H9 (cell line): ENCODE measurements around the gene CHDH. TPM values are rescaled to one million over a fixed set of nuclear protein-coding genes. Genes with fewer than 3 reads are reported as not detected.

Experiments used
- DNase-seq: peaks from one replicate; pipeline ENCODE4 v3.0.0-alpha.2; 2017
- H2AFZ ChIP-seq: one replicate; pipeline ENCODE4 v1.6.1; 2013; ENCODE audit warnings: mild to moderate bottlenecking, low read length, control low read depth, moderate library complexity
- H2AK5ac ChIP-seq: 2 replicates; pipeline ENCODE4 v1.6.1; 2013; ENCODE audit warnings: low read length, control low read depth, mixed read lengths; ENCODE audit not compliant: insufficient read length
- H2BK120ac ChIP-seq: one replicate; pipeline ENCODE4 v1.6.1; 2013; ENCODE audit warnings: low read depth, mild to moderate bottlenecking, low read length, control low read depth, inconsistent platforms; ENCODE audit not compliant: poor library complexity, severe bottlenecking
- H2BK12ac ChIP-seq: 2 replicates; pipeline ENCODE4 v1.6.1; 2013; ENCODE audit warnings: low read length, control low read depth, mixed read lengths, low read depth; ENCODE audit not compliant: insufficient read length
- H2BK15ac ChIP-seq: 2 replicates; pipeline ENCODE4 v1.6.1; 2013; ENCODE audit warnings: low read depth, low read length, control low read depth
- H2BK20ac ChIP-seq: one replicate; pipeline ENCODE4 v1.6.1; 2013; ENCODE audit warnings: low read depth, mild to moderate bottlenecking, low read length, control low read depth, inconsistent platforms; ENCODE audit not compliant: poor library complexity, severe bottlenecking
- H2BK5ac ChIP-seq: 2 replicates; pipeline ENCODE4 v1.6.1; 2013; ENCODE audit warnings: low read length, control low read depth, mixed read lengths; ENCODE audit not compliant: insufficient read length
- H3K14ac ChIP-seq: 2 replicates; pipeline ENCODE4 v1.6.1; 2013; ENCODE audit warnings: low read length, control low read depth; ENCODE audit not compliant: insufficient read depth
- H3K18ac ChIP-seq: 2 replicates; pipeline ENCODE4 v1.6.1; 2013; ENCODE audit warnings: low read depth, mild to moderate bottlenecking, mixed read lengths, low read length, control low read depth; ENCODE audit not compliant: insufficient read length
- H3K23ac ChIP-seq: 2 replicates; pipeline ENCODE4 v1.6.1; 2013; ENCODE audit warnings: low read length, control low read depth, mixed read lengths, low read depth; ENCODE audit not compliant: insufficient read length
- H3K23me2 ChIP-seq: 2 replicates; pipeline ENCODE4 v1.6.1; 2013; ENCODE audit warnings: low read depth, mild to moderate bottlenecking, mixed read lengths, low read length, control low read depth; ENCODE audit not compliant: insufficient read length, poor library complexity, severe bottlenecking
- H3K27ac ChIP-seq: 2 replicates; pipeline ENCODE4 v1.5.1; 2013; ENCODE audit warnings: low read length, control low read depth, mixed read lengths, low read depth; ENCODE audit not compliant: insufficient read length
- H3K27me3 ChIP-seq: 2 replicates; pipeline ENCODE4 v1.6.1; 2013; ENCODE audit warnings: low read length, control low read depth, inconsistent platforms; ENCODE audit not compliant: insufficient read depth
- H3K4ac ChIP-seq: 2 replicates; pipeline ENCODE4 v1.6.1; 2013; ENCODE audit warnings: low read depth, mild to moderate bottlenecking, control low read depth, inconsistent platforms, low read length, moderate library complexity
- H3K4me1 ChIP-seq: 2 replicates; pipeline ENCODE4 v1.6.1; 2013; ENCODE audit warnings: low read length, control low read depth, inconsistent platforms; ENCODE audit not compliant: insufficient read depth
- H3K4me2 ChIP-seq: 2 replicates; pipeline ENCODE4 v1.6.1; 2013; ENCODE audit warnings: low read length, control low read depth, mixed read lengths; ENCODE audit not compliant: insufficient read length, insufficient read depth
- H3K56ac ChIP-seq: 2 replicates; pipeline ENCODE4 v1.6.1; 2013; ENCODE audit warnings: low read depth, mild to moderate bottlenecking, mixed read lengths, low read length, control low read depth; ENCODE audit not compliant: insufficient read length
- H3K79me1 ChIP-seq: 2 replicates; pipeline ENCODE4 v1.6.1; 2013; ENCODE audit warnings: low read depth, mild to moderate bottlenecking, moderate library complexity, low read length, control low read depth, inconsistent platforms; ENCODE audit not compliant: insufficient read depth, poor library complexity, severe bottlenecking
- H3K79me2 ChIP-seq: 2 replicates; pipeline ENCODE4 v1.6.1; 2013; ENCODE audit warnings: low read length, control low read depth, inconsistent platforms; ENCODE audit not compliant: insufficient read depth
- H3K9ac ChIP-seq: 2 replicates; pipeline ENCODE4 v1.6.1; 2013; ENCODE audit warnings: low read length, control low read depth, mixed read lengths; ENCODE audit not compliant: insufficient read length; ENCODE audit errors: extremely low read depth
- H3K9me3 ChIP-seq: one replicate; pipeline ENCODE4 v1.6.1; 2013; ENCODE audit warnings: low read depth, low read length, inconsistent platforms; ENCODE audit not compliant: control insufficient read depth
- H3T11ph ChIP-seq: one replicate; pipeline ENCODE4 v1.6.1; 2013; ENCODE audit warnings: mild to moderate bottlenecking, low read length, control low read depth, inconsistent platforms
- H4K20me1 ChIP-seq: one replicate; pipeline ENCODE4 v1.6.1; 2013; ENCODE audit not compliant: control insufficient read depth, insufficient read length, insufficient read depth
- H4K5ac ChIP-seq: 2 replicates; pipeline ENCODE4 v1.6.1; 2013; ENCODE audit warnings: low read depth, mild to moderate bottlenecking, mixed read lengths, low read length, control low read depth; ENCODE audit not compliant: insufficient read length
- H4K8ac ChIP-seq: replicated peaks from 2 replicates; pipeline ENCODE4 v1.6.1; 2013; ENCODE audit warnings: low read length, control low read depth, mixed read lengths, low read depth; ENCODE audit not compliant: insufficient read length
- H4K91ac ChIP-seq: 2 replicates; pipeline ENCODE4 v1.6.1; 2013; ENCODE audit warnings: low read depth, mild to moderate bottlenecking, moderate library complexity, mixed read lengths, low read length, control low read depth; ENCODE audit not compliant: insufficient read length
- H3K27ac Mint-ChIP-seq, 3 experiments: 2 replicates in 2 of 3; 3 replicates in 1 of 3; pipeline ENCODE4 v1.8.0; 2020 to 2021; ENCODE audit warnings: mixed read lengths in 3 of 3, mild to moderate bottlenecking in 1 of 3, moderate library complexity in 1 of 3
- H3K27me3 Mint-ChIP-seq: 2 replicates; pipeline ENCODE4 v1.8.0; 2021; ENCODE audit warnings: low read depth, mild to moderate bottlenecking, moderate library complexity, mixed read lengths
- H3K36me3 Mint-ChIP-seq, 3 experiments: 2 replicates in 2 of 3; 3 replicates in 1 of 3; pipeline ENCODE4 v1.8.0; 2020 to 2021; ENCODE audit warnings: low read depth in 3 of 3, mixed read lengths in 3 of 3; ENCODE audit not compliant: insufficient read depth in 1 of 3
- H3K4me1 Mint-ChIP-seq, 2 experiments: 2 replicates each; pipeline ENCODE4 v1.8.0; 2020; ENCODE audit warnings: mixed read lengths in 2 of 2
- H3K4me3 Mint-ChIP-seq, 2 experiments: 2 replicates in 1 of 2; 3 replicates in 1 of 2; pipeline ENCODE4 v1.8.0; 2020 to 2021; ENCODE audit warnings: mild to moderate bottlenecking in 2 of 2, mixed read lengths in 2 of 2, moderate library complexity in 1 of 2
- H3K9me3 Mint-ChIP-seq, 2 experiments: 2 replicates in 1 of 2; 3 replicates in 1 of 2; pipeline ENCODE4 v1.8.0; 2020; ENCODE audit warnings: mild to moderate bottlenecking in 2 of 2, mixed read lengths in 2 of 2, moderate library complexity in 1 of 2
- CTCF ChIP-seq: fragments of 200-600 bp; sonication (generic); conservative IDR thresholded peaks from 3 replicates; pipeline ENCODE4 v1.8.0; 2021; ENCODE audit warnings: antibody characterized with exemption, mild to moderate bottlenecking
- WGBS: extraction: QIAGEN DNeasy Blood & Tissue Kit; methylation state at CpG from one replicate; pipeline ENCODE4 v1.1.7; 2013; ENCODE audit warnings: missing lambda C conversion rate, low lambda C conversion rate, mixed read lengths; ENCODE audit not compliant: insufficient read length; ENCODE audit errors: extremely low coverage; 5-methylcytosine and 5-hydroxymethylcytosine counted together
- total RNA-seq: library from RNA; stranded (reverse); gene quantifications from 2 replicates; pipeline ENCODE4 v1.2.1, GENCODE V29; 2021

CHDH gene
- total RNA-seq, 1 experiment from 2014 or later, result 11.0 TPM

GRCh38 chr3:53856964-53857363, 10.7 kb upstream of the CHDH start:
- H2BK120ac ChIP-seq, result no peak overlapping the region
- no peak overlapping the region for H2BK12ac ChIP-seq
- H3K23ac ChIP-seq, result no peak overlapping the region
- H3K18ac ChIP-seq, result no peak overlapping the region
- no peak overlapping the region for H4K8ac ChIP-seq
- H3K27me3 ChIP-seq, result no peaks in the 10 kb centered on the region; the same call in 1 of the 2 replicates
- no peak overlapping the region for H2AK5ac ChIP-seq
- WGBS, result no CpG with 5 or more reads among the region's 7 CpGs
- no peak overlapping the region for H3K27ac ChIP-seq
- Mint-ChIP-seq H3K9me3 (no peaks in the 10 kb centered on the region), H3K36me3 (peaks cover 2 to 40% (median 20%) of the 10 kb centered on the region in 3 experiments; a peak in 5 of 7 replicates), H3K4me3 (no peak overlapping the region), H3K27ac (no peak overlapping the region), H3K4me1 (no peaks in the 10 kb centered on the region), H3K27me3 (no peaks in the 10 kb centered on the region)
- no peak overlapping the region for H2BK5ac ChIP-seq
- TF ChIP-seq CTCF, result no peak
- H3T11ph ChIP-seq, result no peak overlapping the region
- H3K9ac ChIP-seq, result no peak overlapping the region
- H3K4ac ChIP-seq, result no peak overlapping the region
- no peaks in the 10 kb centered on the region for H3K79me2 ChIP-seq
- no peak overlapping the region for H3K4me2 ChIP-seq
- no peaks in the 10 kb centered on the region for H3K23me2 ChIP-seq
- H3K9me3 ChIP-seq, result no peaks in the 10 kb centered on the region
- H3K14ac ChIP-seq, result no peak overlapping the region
- H2AFZ ChIP-seq, result no peak overlapping the region
- H3K79me1 ChIP-seq, result no peaks in the 10 kb centered on the region
- H4K91ac ChIP-seq, result no peak overlapping the region
- H4K20me1 ChIP-seq, result no peaks in the 10 kb centered on the region
- H2BK20ac ChIP-seq, result no peak overlapping the region
- no peak overlapping the region for H2BK15ac ChIP-seq
- no peak for DNase-seq
- no peaks in the 10 kb centered on the region for H3K4me1 ChIP-seq
- H4K5ac ChIP-seq, result no peak overlapping the region
- no peak overlapping the region for H3K56ac ChIP-seq
